ENCODE results near the gene ABCC10.

GRCh38 chr6:43464337-43464736 lies 37.0 kb downstream of the ABCC10 start:
- TF ChIP-seq EZH2 (optimal IDR thresholded peaks at IDR 0.05; ENCODE audit: low read depth, low read length): no peak
- TF ChIP-seq, protein P1, sequence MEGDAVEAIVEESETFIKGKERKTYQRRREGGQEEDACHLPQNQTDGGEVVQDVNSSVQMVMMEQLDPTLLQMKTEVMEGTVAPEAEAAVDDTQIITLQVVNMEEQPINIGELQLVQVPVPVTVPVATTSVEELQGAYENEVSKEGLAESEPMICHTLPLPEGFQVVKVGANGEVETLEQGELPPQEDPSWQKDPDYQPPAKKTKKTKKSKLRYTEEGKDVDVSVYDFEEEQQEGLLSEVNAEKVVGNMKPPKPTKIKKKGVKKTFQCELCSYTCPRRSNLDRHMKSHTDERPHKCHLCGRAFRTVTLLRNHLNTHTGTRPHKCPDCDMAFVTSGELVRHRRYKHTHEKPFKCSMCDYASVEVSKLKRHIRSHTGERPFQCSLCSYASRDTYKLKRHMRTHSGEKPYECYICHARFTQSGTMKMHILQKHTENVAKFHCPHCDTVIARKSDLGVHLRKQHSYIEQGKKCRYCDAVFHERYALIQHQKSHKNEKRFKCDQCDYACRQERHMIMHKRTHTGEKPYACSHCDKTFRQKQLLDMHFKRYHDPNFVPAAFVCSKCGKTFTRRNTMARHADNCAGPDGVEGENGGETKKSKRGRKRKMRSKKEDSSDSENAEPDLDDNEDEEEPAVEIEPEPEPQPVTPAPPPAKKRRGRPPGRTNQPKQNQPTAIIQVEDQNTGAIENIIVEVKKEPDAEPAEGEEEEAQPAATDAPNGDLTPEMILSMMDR (IDR thresholded peaks at IDR 0.05; ENCODE audit: low read length): no peak

All from MM.1S (cell line).